GM12801 (cell line): ENCODE measurements around the gene SLC13A2.

Experiments
- TF ChIP-seq, protein P1 (sequence below): IDR thresholded peaks from one replicate; pipeline ENCODE4 v1.5.1; 2011; ENCODE audit warnings: control low read depth; ENCODE audit not compliant: insufficient read length; ENCODE audit errors: extremely low read depth

SLC13A2 gene

DNA sequence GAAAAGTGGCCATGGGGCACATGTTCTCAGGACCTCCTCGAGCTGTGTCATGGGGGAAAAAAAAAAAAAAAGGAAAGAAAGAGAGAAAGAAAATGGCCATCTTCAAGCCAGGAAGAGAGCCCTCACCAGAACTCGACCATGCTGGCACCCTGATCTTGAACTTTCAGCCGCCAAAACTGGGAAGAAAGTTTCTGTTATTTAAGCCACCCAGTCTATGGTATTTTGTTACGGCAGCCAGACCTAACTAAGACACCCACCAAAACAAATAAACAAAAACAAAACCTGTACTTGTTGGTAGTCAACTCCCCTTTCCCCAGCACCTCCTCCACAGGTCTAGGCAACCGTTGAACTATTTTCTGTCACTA lies 26.1 kb upstream of the SLC13A2 start:
- TF ChIP-seq, protein P1, sequence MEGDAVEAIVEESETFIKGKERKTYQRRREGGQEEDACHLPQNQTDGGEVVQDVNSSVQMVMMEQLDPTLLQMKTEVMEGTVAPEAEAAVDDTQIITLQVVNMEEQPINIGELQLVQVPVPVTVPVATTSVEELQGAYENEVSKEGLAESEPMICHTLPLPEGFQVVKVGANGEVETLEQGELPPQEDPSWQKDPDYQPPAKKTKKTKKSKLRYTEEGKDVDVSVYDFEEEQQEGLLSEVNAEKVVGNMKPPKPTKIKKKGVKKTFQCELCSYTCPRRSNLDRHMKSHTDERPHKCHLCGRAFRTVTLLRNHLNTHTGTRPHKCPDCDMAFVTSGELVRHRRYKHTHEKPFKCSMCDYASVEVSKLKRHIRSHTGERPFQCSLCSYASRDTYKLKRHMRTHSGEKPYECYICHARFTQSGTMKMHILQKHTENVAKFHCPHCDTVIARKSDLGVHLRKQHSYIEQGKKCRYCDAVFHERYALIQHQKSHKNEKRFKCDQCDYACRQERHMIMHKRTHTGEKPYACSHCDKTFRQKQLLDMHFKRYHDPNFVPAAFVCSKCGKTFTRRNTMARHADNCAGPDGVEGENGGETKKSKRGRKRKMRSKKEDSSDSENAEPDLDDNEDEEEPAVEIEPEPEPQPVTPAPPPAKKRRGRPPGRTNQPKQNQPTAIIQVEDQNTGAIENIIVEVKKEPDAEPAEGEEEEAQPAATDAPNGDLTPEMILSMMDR: no peak

- TF ChIP-seq, protein P1: no peak
These were observed 23.6 kb upstream of the SLC13A2 start for GRCh38 chr17:28449859-28450258.

DNA sequence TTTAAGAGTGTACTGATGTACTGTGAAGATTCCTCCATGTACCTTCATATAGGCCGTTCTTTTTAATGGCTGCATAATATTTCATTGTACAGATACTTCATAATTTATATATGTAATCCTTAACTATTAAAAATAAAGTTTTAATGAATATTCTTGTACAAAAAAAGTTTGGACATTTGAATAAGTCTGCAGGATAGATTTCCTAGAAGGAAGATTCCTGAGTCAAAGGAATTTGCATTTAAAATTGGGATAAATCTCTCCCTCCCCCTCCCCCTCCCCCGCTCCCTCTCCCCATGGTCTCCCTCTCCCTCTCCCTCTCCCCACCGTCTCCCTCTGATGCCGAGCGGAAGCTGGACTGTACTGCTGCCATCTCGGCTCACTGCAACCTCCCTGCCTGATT lies 15.6 kb upstream of the SLC13A2 start:
- TF ChIP-seq, protein P1: no peak

- TF ChIP-seq, protein P1: no peak
These were observed 12.5 kb upstream of the SLC13A2 start for GRCh38 chr17:28460901-28461300.

DNA sequence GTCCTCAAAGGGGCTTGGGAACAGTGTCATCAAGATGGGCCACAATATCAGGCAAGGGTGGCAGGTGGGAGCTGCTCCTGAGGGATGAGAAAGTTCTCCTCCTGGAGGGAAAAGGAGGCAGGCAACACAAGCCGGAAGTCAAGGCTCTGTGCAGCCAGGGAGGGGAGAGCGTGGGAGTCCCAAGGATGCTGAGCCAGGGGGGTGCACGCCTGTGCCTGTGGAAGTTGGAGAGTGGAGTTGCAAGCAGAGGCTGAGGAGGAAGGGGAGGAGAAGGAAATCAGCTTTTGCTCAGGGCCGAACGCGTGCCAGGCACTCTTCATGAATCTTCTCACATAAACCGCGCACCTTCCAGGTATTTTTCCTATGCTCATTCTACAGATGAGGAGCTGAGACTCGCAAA lies 7.4 kb upstream of the SLC13A2 start:
- TF ChIP-seq, protein P1: no peak

- TF ChIP-seq, protein P1: no peak
These were observed 6.9 kb upstream of the SLC13A2 start for GRCh38 chr17:28466521-28467048.

DNA sequence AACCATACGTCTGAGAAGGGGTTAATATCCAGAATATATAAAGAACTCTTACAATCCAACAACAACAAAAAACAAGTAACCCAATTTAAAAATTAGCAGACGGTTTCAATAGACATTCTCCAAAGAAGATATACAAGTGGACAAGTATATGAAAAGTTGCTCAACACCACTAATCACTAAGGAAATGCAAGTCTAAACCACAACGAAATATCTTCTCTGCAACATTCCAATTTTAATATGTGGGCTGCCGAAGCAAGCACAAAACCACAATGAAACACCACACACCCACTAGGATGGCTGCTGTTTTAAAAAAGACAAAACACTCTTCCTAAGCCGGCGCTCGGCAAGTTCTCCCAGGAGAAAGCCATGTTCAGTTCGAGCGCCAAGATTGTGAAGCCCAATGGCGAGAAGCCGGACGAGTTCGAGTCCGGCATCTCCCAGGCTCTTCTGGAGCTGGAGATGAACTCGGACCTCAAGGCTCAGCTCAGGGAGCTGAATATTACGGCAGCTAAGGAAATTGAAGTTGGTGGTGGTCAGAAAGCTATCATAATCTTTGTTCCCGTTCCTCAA lies 5.9 kb upstream of the SLC13A2 start:
- TF ChIP-seq, protein P1: no peak
